ENCODE measurements around the gene CDH4.

Gene CDH4

DNA sequence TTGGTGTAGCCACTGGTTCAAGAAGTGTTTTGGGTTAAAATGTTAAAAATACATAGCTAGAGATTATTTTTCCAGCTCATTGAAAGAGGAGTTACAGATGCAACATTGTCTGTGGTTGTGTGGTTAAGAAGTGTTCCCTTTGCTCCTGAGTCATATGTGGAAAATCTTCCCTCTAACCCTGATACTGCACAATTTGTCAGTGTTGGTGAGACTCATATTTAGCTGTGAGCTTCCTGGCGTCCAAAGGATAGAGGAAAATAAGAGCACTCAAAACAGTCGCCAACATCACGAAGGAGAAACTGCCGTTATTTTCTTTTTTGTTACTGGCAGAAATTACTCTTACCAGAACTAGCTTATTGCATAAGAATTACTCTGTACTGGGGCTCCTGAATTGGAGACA, 250.4 kb downstream of the CDH4 start:
- no peak for DNase-seq

DNA sequence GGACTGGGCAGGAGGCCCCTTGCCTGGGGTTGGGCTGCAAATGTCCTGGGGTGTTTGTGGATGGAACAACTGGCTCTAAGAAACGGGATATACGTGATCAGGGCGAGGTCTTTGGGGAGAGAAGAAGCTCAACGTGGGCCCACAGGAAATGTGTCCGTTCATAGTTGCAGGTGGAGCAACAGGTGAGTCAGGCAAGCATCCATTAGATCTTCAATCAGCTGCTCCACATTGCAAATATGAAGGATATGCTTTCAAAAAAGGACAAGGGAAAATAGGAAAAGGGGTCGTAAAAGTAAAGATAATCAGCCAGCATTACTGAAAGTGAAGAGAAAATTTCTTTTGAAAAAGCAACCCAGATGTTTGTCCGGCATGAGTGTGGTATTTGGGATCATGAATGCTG, 251.0 kb downstream of the CDH4 start:
- DNase-seq = no peak

DNA sequence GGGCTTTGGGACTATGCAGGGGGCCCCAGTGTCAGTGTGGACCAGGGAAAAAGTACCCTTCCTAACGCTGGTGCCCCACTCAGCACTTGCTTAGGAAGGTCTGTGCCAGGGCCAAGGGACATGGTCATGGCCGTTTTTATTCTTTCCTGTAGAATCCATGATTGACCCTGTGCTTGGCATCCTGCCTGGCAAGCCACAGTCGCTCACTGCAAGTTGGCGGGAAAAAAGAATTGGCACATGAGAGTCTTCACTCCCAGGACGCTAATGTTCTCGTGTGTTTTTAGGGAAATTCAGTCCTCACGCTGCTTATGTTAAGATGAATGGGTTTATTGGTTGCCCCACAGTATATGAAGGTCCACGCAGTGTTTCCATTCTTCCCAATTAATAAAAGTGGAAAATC, 253.4 kb downstream of the CDH4 start:
- no peak for DNase-seq

DNA sequence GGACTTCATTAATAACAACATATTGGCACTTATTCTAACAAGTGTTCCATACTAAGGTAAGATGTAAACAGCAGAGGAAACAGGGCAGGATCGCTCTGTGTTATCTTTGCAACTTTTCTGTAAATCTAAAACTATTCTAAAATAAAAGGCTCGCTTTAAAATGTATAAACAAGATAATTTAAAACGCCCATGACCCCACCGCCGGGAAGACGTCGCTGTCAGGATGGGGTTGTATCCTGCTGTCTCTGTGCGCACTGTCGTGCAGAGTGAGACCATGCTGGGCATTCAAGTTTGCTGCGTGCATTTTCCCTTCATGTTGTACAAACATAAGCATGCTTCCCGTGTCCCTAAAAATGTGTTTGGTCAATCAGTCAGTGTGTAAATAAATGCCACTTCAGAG, 255.7 kb downstream of the CDH4 start:
- no peak for DNase-seq

DNA sequence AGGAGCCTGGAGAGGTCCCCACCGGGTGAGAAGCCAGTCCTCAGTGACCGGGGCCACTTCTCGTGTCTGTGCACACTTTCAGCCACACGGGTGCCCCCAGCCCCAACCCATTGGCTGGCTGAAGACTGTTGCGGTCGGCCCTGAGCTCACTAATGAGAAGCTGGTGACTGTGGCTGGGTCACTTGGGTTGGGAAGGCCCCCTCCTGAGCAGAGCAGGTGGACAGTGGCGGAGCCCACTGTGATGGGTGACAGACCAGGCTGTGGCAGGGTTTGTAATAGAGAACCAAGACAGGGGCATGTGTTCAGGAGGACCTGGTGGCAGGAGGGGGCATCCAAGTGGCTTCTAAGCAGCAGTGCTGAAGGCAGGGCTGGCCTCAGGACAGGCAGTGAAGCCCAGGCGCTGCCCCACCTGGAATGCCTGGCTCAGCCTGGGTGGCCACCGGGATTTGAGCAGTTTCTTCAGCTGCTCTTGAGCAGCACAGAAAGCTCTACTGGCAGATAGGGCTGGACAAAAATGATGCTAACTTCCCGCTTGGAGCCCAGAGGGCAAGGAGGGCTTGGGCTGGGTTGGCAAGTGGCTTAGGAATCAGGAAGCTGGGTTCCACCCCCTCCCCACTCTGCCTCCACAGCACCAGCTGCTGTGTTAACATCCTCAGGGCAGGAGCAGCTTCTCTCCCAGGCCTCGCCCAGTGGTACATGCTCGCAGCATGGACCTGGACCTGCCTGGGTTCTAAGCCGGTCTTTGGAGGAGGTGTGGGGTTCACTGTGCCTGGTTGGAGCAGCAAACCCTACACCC, 256.4 kb downstream of the CDH4 start:
- DNase-seq = no peak

DNA sequence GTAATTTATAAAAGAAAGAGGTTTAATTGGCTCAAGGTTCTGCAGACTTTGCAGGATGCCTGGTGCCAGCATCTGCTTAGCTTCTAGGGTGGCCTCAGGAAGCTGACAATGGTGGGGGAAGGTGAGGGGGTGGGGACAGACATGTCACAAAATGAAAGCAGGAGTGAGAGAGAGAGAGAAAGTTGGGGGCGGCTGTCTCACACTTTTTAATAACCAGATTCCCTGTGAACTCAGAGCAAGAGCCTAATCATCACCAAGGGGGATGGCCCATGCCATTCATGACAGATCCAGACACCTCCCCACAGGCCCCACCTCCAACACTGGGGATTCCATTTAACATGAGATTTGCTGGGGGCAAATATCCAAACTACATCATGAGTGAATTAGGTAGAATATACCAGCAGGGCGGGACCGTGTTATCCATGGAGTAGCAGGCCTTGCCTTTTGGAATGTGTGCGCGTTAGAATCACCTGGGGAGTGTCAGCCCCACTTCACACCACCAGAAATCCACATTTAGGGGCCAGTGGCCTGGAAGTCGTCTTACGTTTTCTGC, 258.8 kb downstream of the CDH4 start:
- DNase-seq = no peak

DNA sequence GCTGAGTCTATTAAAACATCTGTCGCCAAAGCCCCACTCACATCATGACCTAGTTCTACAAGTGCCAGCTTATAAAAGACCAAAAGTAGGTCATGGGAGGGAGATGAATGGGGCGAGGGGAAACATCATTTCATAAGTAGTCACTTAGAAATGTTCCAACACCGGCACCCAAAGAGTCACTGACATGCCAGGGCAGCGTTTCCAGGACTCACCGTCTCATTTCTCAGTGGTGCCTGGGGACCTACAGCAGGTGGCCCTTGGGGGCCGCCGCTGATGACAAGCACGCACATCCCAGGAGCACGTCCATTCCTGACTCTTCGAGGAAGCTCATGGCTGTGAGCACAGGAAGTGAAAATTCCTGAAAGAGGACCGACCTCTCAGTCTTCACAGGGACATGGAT, 260.4 kb downstream of the CDH4 start:
- DNase-seq = no peak

DNA sequence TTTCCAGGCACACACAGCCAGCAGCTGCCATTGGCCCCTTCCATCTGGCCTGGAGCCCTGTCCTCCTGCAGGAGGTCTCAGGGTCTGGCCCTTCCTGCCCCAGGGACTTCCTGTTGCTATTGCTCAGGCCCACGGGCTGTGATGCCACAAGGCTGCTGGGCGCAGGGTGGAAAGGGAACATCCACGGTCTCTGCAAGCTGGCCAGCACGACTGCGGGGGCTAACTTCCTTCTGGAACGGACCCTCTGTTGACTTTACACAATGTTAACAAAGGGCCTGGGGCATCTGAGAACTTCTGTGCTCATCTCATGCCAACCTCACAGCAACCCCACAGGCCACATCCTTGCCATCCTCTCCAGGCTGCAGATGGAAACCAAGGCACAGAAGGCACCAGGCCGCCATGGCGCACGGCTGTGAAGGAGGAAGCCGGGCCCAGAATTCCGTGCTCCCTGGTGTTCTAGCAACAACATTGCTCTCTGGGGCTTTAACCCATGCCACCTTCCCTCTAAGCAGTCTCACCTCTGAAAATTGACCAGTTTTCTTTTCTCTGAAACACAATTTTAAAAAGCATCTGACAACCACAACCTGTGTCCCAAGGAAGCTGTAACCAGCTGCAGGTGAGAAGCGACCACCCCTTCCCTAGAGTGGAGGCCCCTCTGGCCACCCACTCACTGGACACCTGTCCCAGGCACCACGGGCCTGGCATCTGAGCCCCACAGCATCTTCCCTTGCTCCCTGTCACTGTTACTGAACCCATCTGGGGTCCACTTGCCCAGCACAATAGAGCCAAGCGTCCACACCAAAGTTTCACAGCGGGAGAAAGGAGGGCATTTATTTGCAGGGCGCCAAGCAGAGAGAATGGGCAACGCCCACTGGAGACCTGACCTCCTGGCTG, 261.3 kb downstream of the CDH4 start:
- no peak for DNase-seq

DNA sequence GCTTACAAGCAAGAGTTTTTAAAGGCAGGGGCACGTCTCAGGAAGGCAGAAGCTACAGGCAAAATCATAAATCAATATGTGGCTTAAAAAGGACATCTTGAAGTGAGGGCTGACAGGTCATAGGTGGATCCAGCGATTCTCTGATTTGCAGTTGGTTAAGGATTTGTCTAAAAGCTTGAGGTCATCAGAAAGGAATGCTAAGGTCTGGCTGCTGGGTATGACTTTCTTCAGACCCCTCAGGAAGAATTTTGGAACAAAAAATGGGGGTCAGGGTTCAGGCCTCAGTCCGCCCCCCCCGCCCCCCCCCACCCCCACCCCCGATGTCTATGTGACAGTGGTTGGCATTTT, 261.9 kb downstream of the CDH4 start:
- DNase-seq = no peak

DNA sequence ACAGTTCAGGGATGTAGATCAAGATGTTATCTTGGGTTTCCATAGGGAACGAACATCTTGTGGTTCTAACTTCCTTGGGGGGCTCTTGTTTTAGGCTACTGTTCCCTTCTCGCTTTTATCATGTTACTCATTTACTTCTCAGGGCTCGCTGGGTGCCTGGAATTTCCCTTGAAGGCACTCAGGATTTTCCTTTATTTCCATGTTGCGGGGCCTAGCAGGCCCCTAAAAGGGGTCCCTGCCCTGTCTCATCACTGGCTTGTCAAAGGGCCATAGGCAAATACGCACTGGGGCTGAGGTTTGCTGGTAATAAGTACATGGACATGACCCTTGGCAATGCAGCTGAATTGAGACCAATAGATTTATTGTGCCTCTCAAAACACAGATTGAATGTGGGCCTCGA, 262.3 kb downstream of the CDH4 start:
- no peak for DNase-seq

DNA sequence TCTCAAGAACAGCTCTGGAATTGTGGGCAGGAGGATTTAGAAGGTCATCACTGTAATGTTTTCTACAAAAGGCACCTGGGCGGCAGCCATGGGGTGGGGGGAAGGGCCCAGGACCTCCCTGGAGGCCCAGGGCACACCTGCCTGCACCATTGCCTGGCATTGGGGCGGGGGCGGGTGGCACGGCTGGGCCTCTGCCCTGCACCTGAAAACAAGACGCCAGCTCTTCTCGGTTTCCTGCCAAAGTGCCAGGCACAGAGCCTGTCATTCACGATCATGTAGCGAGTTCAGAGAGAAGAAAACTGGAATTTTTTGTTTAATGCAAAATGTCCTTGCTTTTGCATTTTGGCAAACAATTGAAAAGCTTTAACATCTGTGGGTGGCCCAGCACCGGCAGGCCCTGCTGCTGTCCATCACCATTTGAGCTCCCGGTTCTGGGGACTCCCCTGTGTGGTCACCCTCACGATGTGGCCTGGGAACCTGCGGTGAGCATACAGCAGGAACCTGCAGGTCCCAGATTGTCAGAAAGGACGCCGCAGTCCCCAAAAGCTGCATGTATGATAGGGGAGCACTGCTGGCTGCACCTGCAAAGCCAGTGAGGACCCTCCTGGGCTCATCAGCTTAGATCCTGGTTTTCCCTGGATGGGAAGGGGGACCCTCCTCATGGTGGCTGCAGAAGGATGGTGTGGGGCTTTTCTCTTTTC, 262.9 kb downstream of the CDH4 start:
- no peak for DNase-seq

DNA sequence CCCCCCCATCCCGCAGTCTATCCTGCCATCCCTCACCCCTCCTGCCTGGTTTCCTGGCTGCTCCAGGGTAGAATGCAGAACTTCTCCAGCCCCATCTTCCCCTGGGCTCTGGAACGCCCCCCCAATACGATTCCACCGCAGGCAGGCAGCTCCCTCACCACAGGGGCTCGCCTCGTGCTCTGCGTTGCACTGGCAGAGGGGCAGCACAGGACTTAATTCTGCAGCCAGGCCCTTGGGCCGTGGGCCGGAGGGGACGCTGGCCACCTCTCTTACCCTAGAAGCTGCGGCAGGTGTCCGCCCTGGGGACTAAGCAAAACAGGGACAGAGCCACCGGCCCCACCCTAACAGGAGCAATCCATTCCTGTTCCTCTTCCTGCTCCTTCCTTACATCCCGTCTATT, 263.9 kb downstream of the CDH4 start:
- no peak for DNase-seq

DNA sequence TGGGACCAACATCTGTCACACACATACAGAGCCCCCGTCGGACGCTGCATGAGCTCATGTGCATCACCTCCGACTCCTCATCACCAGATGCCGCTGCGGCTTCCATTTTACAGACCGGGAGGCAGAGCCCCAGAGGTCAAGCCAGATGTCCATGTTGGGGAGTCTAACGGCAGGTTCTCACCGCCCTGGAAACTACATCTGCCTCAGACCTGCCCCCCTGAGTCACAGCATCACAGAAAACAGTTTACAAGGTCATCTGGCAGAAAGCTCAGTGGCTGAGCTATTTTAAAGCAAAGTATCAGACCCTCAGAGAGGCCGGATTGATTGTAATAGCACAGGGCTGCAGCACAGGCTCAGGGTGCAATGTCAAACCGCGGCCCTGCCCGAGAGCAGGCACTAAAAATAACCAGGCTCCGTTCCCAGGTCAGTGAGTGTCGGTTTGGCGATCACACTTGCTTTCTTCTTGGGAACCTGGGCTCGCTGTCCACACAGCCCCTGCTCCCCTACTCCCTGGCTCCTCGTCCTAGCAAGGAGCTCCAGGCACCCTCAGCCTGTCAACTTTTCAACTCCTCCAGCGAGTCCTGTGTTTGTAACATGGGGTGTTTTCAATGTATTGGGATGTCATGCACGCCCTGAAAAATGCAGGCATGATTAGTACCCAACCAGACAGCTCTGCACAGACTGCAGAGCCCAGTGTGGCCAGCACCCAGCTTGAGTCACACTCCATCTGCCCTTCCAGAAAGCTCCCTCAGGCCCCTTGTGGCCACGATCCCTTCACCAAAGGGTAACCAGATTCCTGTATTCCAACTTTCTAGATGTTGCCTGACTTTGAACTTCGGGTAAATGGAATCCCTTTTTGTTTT, 264.5 kb downstream of the CDH4 start:
- DNase-seq = no peak

DNA sequence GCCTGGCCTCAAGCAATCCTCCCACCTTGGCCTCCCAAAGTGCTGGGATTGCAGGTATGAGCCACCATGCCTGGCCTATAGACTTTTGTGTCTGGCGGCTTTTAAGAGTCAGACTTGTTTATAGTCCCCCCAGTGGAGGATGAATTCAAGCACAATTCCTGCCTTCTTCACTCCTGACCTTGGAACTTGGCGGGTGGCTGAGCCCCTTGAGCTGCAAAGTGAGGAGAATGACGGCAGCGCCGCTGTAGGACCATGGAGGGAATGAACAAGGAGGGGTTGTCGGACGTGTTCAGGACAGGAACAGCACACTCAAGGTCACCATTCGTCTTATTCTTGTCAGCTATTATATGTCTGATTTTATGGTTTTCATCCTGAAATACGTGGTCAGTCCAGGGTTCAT, 265.4 kb downstream of the CDH4 start:
- no peak for DNase-seq

DNA sequence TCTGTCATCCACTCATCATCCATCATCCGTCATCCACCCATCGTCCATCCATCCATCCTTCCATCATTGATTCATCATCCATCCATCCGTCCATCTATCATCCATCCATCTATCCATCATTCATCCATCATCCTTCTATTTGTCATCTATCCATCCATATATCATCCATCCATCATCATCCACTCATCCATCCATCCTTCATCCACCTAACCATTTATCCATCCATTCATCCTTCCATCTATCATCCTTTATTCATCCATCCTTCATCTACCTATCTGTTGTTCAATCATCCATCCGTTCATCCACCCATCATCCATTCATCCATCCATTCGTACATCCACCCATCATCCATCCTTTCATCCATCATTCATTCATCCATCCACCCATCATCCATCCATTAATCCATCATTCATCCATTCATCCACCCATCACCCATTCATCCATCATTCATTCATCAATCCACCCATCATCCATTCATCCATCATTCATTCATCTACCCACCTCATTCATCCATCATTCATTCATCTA, 266.4 kb downstream of the CDH4 start:
- DNase-seq = no peak

DNA sequence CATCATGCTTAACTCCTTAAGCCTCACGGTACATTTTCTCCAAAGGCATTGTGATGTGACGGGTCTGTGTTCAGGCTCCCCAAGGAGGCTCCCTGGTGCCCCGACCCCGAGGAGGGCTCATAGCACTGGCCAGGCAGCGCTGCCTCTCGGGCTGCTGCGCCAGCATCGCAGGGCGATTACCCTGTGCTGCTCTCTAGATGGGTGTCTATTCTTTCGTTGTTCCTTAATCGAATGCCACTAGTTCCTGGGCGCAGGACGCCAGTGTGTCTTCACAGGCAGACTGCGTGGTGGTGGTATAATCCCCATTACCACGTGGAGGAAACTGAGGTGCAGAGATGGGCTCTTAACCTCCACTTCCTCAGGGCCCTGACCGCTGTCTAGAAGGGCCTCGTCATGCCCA, 267.4 kb downstream of the CDH4 start:
- no peak for DNase-seq

DNA sequence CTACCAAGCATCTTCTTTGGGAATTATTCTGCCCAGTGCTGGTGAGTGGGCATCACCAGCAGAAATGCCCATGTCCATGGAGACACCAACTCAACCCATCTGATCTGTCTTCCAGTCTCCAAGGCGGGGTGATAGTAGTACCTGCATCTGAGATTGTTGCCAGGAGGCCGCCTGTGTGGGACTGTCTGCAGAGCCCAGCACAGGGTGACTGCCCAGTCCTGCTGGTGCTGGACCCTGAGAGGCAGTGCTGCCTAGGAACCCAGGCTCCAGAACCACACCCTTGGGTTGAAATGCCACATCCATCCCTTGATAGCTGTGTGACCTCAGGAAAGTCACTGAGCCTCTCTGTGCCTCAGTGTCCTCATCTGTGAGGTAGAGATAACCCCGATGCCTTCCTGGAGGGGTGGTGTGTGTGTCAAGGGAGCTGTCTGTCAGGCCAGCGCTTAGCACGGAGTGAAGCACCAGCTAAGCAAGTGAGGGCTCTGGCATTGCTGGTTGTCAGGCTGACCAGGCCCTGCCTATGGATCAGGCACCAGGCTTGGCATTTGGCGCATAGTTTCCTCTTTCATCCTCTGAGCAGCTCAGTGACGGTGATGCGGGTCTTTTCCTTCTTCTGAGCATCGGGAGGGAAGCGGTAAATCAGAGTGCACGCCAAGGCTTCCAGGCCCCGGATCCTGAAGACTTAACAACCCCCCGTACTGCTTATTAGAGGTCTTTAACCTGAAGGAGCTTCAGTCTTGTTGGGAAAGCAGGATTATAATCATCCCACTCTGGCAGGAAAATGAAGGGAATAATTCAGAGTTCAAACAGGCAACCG, 268.2 kb downstream of the CDH4 start:
- no peak for DNase-seq

DNA sequence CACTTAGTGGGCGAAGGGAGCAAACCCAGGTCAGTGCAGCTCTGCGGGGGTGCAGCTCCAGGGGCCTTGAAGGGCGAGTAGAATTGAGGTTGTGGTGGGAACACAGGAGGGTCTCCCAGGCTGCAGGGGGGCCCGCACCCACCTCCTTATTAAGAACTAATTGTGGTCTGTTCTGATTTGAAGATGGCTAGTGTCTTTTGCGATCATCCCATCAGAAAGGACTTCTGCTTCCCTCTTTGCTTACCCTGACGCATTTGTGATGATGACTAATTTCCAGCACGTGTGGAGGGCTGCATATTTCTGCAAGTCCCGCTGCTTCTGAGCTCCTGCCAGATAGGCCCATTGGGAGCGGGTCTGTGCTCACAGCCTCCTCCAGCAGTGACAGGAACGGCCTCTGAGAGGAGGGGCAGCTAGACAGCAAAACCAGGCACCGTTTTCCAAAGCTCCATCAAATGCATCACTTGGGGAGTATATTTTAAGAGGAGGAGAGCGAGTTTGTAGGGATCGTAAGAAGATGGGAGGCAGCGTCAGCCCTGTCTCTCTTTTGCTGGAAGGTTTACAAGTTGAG, 268.9 kb downstream of the CDH4 start:
- DNase-seq = no peak

DNA sequence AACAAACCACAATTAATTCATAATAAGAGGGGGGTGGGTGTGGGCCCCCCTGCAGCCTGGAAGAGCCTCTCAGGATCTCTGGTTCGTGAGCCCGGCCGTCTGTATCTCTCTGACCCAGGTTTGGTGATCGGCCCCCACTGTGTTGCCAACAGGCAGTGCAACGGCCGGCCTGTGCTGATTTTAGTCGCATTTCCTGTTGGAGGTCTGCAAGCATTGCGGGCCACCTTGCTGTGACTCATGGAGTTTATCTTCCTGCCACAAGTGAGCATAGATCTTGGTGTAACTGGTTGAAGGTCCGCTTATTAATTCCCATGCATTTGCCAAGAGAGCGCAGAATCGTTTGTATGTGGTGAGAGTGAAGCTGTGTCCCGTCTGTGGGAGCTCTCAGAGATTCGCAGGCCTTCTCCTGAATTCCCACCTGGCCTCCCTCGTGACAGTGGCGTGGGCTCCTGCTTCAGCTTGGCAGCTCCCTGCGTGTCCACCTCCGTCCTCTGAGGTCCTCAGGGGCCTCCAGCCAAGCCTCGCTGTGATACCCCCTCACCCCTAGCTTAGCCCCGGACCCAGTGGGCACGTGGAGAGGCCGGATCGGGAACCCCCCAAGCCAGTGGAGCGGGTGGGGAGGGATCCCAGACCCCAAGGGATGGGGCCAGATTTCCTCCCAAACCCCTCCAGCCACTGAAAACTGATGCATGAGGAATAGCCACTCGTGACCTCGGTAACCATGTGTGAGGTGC, 269.8 kb downstream of the CDH4 start:
- no peak for DNase-seq

DNA sequence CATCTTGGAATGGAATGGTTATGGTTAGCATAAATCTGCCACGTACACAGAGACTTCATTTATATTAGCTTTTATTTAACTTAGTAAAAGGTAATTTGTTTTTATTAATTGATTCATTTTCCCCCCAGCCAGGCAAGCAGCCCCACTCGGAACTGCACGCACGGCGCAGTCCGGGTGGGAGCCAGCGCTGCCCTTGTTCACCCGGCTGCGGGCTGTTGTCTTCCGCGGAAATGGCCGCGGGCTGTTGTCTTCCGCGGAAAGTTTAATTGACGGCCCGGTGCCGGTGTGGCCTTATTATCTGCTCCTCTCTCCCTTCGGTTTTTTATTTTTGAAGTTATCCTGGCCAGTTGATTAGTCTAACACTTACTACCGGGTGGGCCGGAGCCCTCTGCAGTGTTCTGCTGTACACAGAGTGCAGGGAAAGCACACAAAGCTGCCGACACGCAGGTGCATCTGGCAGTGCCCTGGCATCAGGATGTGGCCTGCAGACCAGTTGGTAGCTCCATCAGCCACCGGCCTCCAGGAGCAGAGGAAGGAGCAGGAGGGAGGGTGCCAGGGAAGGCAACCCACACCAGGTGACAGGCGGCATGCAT, 270.5 kb downstream of the CDH4 start:
- DNase-seq = no peak

Measured in CD4-positive, alpha-beta T cell treated with Interleukin-15 for 1 hour (primary cell).